HG02970 (cell line): ENCODE data around the gene NADSYN1.

Experiments
- ATAC-seq: cut with Tn5 transposase; IDR thresholded peaks from one replicate; pipeline ENCODE4 v1.9.1; 2021; ENCODE audit warnings: mild to moderate bottlenecking, moderate library complexity, moderate number of reproducible peaks; ENCODE audit not compliant: unreplicated experiment, low FRiP score

NADSYN1 gene

GRCh38 chr11:71432761-71433647 is 20.0 kb upstream of the NADSYN1 start:
- no peak for ATAC-seq

- ATAC-seq: no peak
These were observed 19.2 kb upstream of the NADSYN1 start for GRCh38 chr11:71433648-71434450.

- ATAC-seq: no peak
These were observed 18.4 kb upstream of the NADSYN1 start for GRCh38 chr11:71434576-71435130.

- no peak for ATAC-seq
These were observed 17.6 kb upstream of the NADSYN1 start for GRCh38 chr11:71435278-71435951.

GRCh38 chr11:71436861-71437260 is 16.1 kb upstream of the NADSYN1 start:
- ATAC-seq: no peak

GRCh38 chr11:71437399-71437798 is 15.6 kb upstream of the NADSYN1 start:
- ATAC-seq: no peak

- ATAC-seq: no peak
These were observed 15.1 kb upstream of the NADSYN1 start for GRCh38 chr11:71437879-71438278.

GRCh38 chr11:71438650-71439049 is 14.4 kb upstream of the NADSYN1 start:
- ATAC-seq: no peak

GRCh38 chr11:71440021-71440755 is 12.8 kb upstream of the NADSYN1 start:
- ATAC-seq: no peak

GRCh38 chr11:71441251-71441650 is 11.8 kb upstream of the NADSYN1 start:
- ATAC-seq: no peak

GRCh38 chr11:71442123-71442522 is 10.9 kb upstream of the NADSYN1 start:
- ATAC-seq: no peak

GRCh38 chr11:71442880-71443279 is 10.1 kb upstream of the NADSYN1 start:
- ATAC-seq: no peak

GRCh38 chr11:71443736-71444445 is 9.1 kb upstream of the NADSYN1 start:
- no peak for ATAC-seq

GRCh38 chr11:71444811-71445210 is 8.2 kb upstream of the NADSYN1 start:
- ATAC-seq: no peak

- no peak for ATAC-seq
These were observed 6.9 kb upstream of the NADSYN1 start for GRCh38 chr11:71446150-71446549.

- ATAC-seq: no peak
These were observed 5.9 kb upstream of the NADSYN1 start for GRCh38 chr11:71446942-71447688.

GRCh38 chr11:71447791-71448256 is 5.2 kb upstream of the NADSYN1 start:
- ATAC-seq: peak; percentile 6
